Measurements from ENCODE around the gene LHCGR.

DNA sequence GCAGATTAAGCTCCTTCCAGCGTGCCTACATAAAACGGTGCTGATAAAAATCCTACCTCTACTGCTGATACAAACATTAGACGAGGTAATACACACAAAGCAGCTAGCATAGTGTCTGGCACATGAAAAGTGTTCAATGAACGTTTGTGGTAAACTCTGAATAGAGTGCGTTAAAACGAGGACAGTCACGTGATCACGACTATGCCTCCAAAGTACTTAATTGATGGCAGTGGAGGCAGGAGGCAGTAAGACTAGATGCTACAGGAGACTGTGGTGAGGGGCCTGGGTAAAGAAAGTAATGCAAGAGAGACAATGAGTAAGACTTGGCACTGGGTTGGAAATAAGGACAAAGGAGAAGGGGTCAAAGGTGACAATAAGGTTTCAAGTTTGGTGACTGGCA, 32.1 kb upstream of the LHCGR start:
- TF ChIP-seq POLR2AphosphoS5 (IDR thresholded peaks at IDR 0.05; ENCODE audit: low read depth, low read length) (no peak), SIN3A (IDR thresholded peaks at IDR 0.05; ENCODE audit: borderline replicate concordance, insufficient read depth, low read length) (no peak), TAF1 (IDR thresholded peaks at IDR 0.05; ENCODE audit: borderline replicate concordance, insufficient read depth, low read length) (no peak)
- TF ChIP-seq, protein P1, sequence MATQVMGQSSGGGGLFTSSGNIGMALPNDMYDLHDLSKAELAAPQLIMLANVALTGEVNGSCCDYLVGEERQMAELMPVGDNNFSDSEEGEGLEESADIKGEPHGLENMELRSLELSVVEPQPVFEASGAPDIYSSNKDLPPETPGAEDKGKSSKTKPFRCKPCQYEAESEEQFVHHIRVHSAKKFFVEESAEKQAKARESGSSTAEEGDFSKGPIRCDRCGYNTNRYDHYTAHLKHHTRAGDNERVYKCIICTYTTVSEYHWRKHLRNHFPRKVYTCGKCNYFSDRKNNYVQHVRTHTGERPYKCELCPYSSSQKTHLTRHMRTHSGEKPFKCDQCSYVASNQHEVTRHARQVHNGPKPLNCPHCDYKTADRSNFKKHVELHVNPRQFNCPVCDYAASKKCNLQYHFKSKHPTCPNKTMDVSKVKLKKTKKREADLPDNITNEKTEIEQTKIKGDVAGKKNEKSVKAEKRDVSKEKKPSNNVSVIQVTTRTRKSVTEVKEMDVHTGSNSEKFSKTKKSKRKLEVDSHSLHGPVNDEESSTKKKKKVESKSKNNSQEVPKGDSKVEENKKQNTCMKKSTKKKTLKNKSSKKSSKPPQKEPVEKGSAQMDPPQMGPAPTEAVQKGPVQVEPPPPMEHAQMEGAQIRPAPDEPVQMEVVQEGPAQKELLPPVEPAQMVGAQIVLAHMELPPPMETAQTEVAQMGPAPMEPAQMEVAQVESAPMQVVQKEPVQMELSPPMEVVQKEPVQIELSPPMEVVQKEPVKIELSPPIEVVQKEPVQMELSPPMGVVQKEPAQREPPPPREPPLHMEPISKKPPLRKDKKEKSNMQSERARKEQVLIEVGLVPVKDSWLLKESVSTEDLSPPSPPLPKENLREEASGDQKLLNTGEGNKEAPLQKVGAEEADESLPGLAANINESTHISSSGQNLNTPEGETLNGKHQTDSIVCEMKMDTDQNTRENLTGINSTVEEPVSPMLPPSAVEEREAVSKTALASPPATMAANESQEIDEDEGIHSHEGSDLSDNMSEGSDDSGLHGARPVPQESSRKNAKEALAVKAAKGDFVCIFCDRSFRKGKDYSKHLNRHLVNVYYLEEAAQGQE (IDR thresholded peaks at IDR 0.05; ENCODE audit: insufficient read depth in 1 of 2, low read depth in 2 of 2, low read length in 2 of 2) = no peak

All from PFSK-1 (cell line).